RWPE1 (cell line): ENCODE results near the gene LHFPL6.

ENCODE experiments used
- CTCF ChIA-PET: fragments of 350-600 bp; sonication (Branson Sonifier 250); formaldehyde crosslinking; extraction: SDS; loops from one replicate; lab custom pipeline; 2021; lab: Yijun Ruan, JAX
- POLR2A ChIA-PET: fragments of 400-600 bp; formaldehyde crosslinking; extraction: SDS; loops from one replicate; lab custom pipeline; 2020; ENCODE audit warnings: antibody characterized with exemption; ENCODE audit not compliant: low non-redundant PET; lab: Yijun Ruan, JAX
- DNase-seq: peaks from one replicate; pipeline ENCODE4 v3.0.0; 2012; ENCODE audit warnings: low spot score
- H3K27ac ChIP-seq: fragments of 450-650 bp; 2 replicates; pipeline ENCODE4 v1.5.1; 2017
- TF ChIP-seq, protein P1 (sequence below): fragments of 450-650 bp; conservative IDR thresholded peaks from 2 replicates; pipeline ENCODE4 v1.5.1; 2017; ENCODE audit warnings: low read depth, mild to moderate bottlenecking

Gene LHFPL6

DNA sequence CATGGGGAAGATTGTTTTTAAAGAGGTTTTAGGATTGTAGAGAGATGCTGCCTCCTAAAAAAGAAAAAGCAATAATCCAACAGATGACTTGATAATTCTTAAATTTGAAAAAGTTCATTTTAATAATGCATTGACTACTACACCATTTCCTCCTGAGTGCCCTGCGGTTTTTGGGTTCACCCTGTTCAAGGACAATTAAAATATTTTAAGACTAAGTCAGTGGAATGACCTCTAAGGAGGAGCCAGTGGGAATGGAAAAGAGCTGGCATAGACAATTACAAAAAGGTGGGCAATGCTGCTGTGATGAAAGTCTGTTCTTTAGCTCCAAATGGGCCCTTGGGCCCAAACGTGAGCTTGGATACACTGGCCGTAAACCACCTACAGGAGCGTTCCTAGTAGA lies 217.8 kb downstream of the LHFPL6 start:
- ChIA-PET POLR2A (no interaction called here), CTCF (interaction anchor here (0.6 kb wide), 2 partner anchors 30 to 344 kb away, joined by 3 to 4 read pairs; no protein-coding TSS in a partner anchor)
- H3K27ac ChIP-seq = no peak overlapping the region
- TF ChIP-seq, protein P1, sequence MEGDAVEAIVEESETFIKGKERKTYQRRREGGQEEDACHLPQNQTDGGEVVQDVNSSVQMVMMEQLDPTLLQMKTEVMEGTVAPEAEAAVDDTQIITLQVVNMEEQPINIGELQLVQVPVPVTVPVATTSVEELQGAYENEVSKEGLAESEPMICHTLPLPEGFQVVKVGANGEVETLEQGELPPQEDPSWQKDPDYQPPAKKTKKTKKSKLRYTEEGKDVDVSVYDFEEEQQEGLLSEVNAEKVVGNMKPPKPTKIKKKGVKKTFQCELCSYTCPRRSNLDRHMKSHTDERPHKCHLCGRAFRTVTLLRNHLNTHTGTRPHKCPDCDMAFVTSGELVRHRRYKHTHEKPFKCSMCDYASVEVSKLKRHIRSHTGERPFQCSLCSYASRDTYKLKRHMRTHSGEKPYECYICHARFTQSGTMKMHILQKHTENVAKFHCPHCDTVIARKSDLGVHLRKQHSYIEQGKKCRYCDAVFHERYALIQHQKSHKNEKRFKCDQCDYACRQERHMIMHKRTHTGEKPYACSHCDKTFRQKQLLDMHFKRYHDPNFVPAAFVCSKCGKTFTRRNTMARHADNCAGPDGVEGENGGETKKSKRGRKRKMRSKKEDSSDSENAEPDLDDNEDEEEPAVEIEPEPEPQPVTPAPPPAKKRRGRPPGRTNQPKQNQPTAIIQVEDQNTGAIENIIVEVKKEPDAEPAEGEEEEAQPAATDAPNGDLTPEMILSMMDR = no peak
- no peak for DNase-seq

DNA sequence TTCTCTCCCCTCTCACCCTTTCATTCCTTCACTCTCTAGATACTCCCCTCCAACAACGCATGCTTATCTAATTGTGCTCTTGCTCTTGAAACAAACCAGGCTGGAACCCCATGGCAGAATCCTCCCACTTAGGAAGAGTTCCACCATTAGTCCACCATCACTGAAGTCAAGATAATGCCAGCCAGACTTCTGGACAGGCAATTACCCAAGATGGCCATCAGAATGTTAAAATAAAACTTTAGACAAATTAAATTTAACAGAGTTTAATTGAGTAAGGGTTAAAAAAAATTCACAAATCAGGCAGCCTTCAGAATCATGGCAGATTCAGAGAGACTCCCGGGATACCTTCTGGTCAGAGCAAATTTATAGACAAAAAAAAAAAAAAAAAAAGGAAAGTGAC lies 221.5 kb downstream of the LHFPL6 start:
- TF ChIP-seq, protein P1 = no peak
- H3K27ac ChIP-seq = no peak overlapping the region
- DNase-seq = no peak
- ChIA-PET POLR2A (no interaction called here), CTCF (no interaction called here)

DNA sequence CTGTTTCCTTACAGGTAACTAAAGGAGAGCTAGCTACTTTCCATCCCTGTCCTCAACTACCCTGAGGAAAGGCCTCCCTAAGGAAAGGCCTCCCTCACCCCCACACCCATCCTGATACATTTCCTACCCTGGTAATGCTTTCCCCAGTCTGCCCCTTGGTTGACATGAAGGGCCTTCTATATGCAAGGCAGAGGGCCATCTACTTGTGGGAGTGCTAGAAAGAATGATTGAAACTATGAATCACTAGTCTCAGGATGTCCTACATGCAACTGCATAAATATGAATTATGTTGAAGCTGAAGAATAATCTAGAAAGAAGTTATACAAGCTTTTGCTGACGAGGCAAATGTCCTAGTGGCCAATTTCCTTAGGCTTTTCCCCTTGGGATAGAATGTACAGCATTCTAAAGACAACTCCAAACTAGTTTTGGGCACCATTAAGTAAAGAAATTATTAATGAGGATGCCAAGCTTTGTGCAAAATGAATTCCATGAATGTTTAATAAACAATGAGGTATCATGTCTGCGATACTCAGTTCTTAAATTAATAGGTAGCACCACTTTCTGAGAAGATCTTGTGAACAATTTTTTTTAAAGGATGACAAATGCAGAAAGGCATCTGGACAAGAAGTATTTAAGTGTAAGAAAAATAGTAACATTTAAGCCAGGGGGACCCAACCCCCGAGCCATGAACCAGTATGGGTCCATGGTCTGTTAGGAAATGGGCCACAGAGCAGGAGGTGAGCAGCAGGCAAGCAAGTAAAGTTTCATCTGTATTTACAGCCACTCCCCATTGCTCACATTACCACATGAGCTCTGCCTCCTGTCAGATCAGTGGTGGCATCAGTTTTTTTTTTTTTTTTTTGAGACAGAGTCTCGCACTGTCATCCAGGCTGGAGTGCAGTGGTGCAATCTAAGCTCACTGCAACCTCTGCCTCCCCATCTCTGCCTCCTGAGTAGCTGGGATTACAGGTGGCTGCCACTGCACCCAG lies 223.0 kb downstream of the LHFPL6 start:
- ChIA-PET CTCF (interaction anchor here (0.6 kb wide), 1 partner anchor 16 kb away, joined by 3 read pairs; no protein-coding TSS in a partner anchor), POLR2A (no interaction called here)
- no peak for DNase-seq
- H3K27ac ChIP-seq = no peak overlapping the region
- TF ChIP-seq, protein P1 = no peak

DNA sequence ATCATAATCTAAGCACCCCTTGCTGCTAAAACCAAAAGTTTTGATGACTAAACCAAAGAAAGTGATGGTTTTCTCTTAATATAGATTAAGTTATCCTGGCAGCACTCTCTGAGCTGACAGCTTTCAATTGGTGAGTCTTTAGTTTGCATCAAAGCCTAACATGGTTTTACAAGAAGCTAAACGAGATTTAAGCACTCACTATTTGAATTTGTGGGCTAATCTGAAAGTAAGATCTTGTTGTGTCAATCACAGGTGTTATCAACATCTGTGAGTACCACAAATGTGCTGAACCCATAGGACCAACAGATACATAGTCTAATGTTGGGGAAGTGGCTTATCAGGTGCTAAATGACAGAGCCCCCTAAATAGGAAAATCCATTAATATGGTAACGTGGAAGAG lies 223.9 kb downstream of the LHFPL6 start:
- H3K27ac ChIP-seq = no peak overlapping the region
- TF ChIP-seq, protein P1 = no peak
- ChIA-PET POLR2A (no interaction called here), CTCF (interaction anchor here (0.6 kb wide), 1 partner anchor 17 kb away, joined by 3 read pairs; no protein-coding TSS in a partner anchor)
- DNase-seq = no peak

DNA sequence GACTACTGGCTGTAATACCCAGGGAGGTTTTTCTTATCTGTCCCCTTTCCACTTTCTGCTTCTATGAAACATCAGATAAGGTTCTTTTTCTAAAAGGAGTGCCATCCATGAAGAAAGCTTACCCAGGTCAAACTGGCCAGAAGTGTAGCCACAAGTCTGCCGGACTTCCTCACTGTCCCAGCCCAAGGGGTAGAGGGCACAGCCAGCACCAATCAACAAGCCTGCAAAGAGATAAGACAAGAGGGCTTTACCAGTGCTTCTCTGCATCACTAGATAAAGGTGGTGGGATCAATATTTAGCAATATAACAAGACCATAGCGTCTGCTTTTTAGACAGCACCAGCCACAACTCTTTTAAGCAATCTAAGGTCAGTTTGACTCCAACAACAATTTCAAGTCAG lies 224.7 kb downstream of the LHFPL6 start:
- ChIA-PET CTCF (no interaction called here), POLR2A (no interaction called here)
- TF ChIP-seq, protein P1 = no peak
- no peak for DNase-seq
- H3K27ac ChIP-seq = no peak overlapping the region

DNA sequence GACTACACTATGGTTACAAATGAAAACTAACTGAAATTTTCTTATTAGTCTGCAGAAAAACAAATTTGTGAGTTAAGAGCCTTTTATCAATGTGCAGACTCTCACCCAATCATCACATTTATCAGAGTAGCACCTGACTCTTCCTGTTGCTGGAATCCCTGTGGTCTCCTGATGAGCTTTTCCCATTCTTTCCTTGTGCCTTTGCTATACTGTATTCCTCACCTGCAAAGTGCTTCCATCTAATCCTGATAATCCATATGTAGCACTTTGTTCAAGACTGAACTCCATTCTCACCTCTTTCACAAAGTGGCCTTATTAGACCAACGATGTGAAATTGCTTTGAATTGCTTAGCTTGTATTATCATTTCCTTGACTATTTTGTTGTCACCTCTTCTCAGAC lies 225.3 kb downstream of the LHFPL6 start:
- ChIA-PET CTCF (no interaction called here), POLR2A (no interaction called here)
- H3K27ac ChIP-seq = no peak overlapping the region
- TF ChIP-seq, protein P1 = no peak
- DNase-seq = no peak
